ENCODE results near the gene SHISA8. TPM values are rescaled to one million over a fixed set of nuclear protein-coding genes. Genes with fewer than 3 reads are reported as not detected.

The SHISA8 gene
- total RNA-seq, 1 donor from 2014 or later = not detected

Small RNA genes within 50 kb of the gene (small RNA-seq; reads per million reads assigned to genes)
- gene MIR33A (ENCODE audit: low replicate concordance) = 1.3 reads per million, percentile 87 among the genes with 10 or more reads in this experiment

Other genes with a start within 250 kb of the SHISA8 start
- 68.6 TPM for gene SNU13, start 226.2 kb downstream of the SHISA8 start, total RNA-seq
- gene MEI1, start 215.6 kb downstream of the SHISA8 start, total RNA-seq = not detected
- gene CCDC134, start 114.4 kb downstream of the SHISA8 start, total RNA-seq = 16.5 TPM
- 47.6 TPM for gene SREBF2, start 82.0 kb downstream of the SHISA8 start, total RNA-seq
- gene TNFRSF13C, start 11.7 kb upstream of the SHISA8 start, total RNA-seq = 1.0 TPM
- gene CENPM, start 32.1 kb upstream of the SHISA8 start, total RNA-seq = 6.1 TPM
- gene SEPTIN3, start 54.4 kb upstream of the SHISA8 start, total RNA-seq = 0.51 TPM
- 2.8 TPM for gene WBP2NL, start 83.7 kb upstream of the SHISA8 start, total RNA-seq
- 27.1 TPM for gene NAGA, start 155.7 kb upstream of the SHISA8 start, total RNA-seq
- 18.6 TPM for gene PHETA2, start 159.2 kb upstream of the SHISA8 start, total RNA-seq
- 31.1 TPM for gene SMDT1, start 164.6 kb upstream of the SHISA8 start, total RNA-seq
- gene NDUFA6, start 175.7 kb upstream of the SHISA8 start, total RNA-seq = 68.3 TPM
- 0.41 TPM for gene CYP2D6, start 215.7 kb upstream of the SHISA8 start, total RNA-seq